HG03521 (cell line): ENCODE measurements around the gene KDM8.
"Not testable (repeated sequence)": the region's sequence is repeated elsewhere in the genome, so short reads cannot be mapped to it uniquely, and the experiment has no call there.

Experiments
- ATAC-seq: cut with Tn5 transposase; IDR thresholded peaks from one replicate; pipeline ENCODE4 v1.9.1; 2021; ENCODE audit warnings: mild to moderate bottlenecking, moderate library complexity; ENCODE audit not compliant: unreplicated experiment

Gene KDM8

GRCh38 chr16:27190316-27190871 lies 12.9 kb upstream of the KDM8 start:
- ATAC-seq = no peak

- ATAC-seq = no peak
Observed at GRCh38 chr16:27191352-27191924, 11.9 kb upstream of the KDM8 start.

- no peak for ATAC-seq
Observed at GRCh38 chr16:27193300-27193990, 9.9 kb upstream of the KDM8 start.

- no peak for ATAC-seq
Observed at GRCh38 chr16:27195076-27195741, 8.1 kb upstream of the KDM8 start.

- no peak for ATAC-seq
Observed at GRCh38 chr16:27195941-27196595, 7.3 kb upstream of the KDM8 start.

GRCh38 chr16:27197004-27197403 lies 6.3 kb upstream of the KDM8 start:
- ATAC-seq = no peak

- no peak for ATAC-seq
Observed at GRCh38 chr16:27198451-27199234, 4.7 kb upstream of the KDM8 start.

GRCh38 chr16:27199235-27199586 lies 4.1 kb upstream of the KDM8 start:
- no peak for ATAC-seq

GRCh38 chr16:27199736-27200135 lies 3.6 kb upstream of the KDM8 start:
- ATAC-seq = peak; percentile 22

- not testable (repeated sequence) for ATAC-seq
Observed at GRCh38 chr16:27200914-27201313, 2.4 kb upstream of the KDM8 start.

GRCh38 chr16:27202923-27203506 lies 311 bp upstream of the KDM8 start:
- ATAC-seq = peak; percentile 61

- no peak for ATAC-seq
Observed at GRCh38 chr16:27204312-27204915, 1.1 kb downstream of the KDM8 start.

GRCh38 chr16:27205423-27206065 lies 2.2 kb downstream of the KDM8 start:
- ATAC-seq = no peak

GRCh38 chr16:27207121-27207520 lies 3.8 kb downstream of the KDM8 start:
- ATAC-seq = not testable (repeated sequence)

- ATAC-seq = no peak
Observed at GRCh38 chr16:27208081-27208680, 4.9 kb downstream of the KDM8 start.

- ATAC-seq = no peak
Observed at GRCh38 chr16:27208796-27209195, 5.5 kb downstream of the KDM8 start.

- no peak for ATAC-seq
Observed at GRCh38 chr16:27209591-27209990, 6.3 kb downstream of the KDM8 start.

GRCh38 chr16:27210174-27210573 lies 6.8 kb downstream of the KDM8 start:
- ATAC-seq = no peak

GRCh38 chr16:27211026-27211425 lies 7.7 kb downstream of the KDM8 start:
- ATAC-seq = no peak
